Neural crest cell (in vitro differentiated cells): Measurements from ENCODE around the gene GDPGP1. TPM values are rescaled to one million over a fixed set of nuclear protein-coding genes. Genes with fewer than 3 reads are reported as not detected.
A peak's percentile ranks its signal among the peaks of the same experiment; 100 is the strongest.

ENCODE experiments used
- DNase-seq: peaks from one replicate; pipeline ENCODE4 v3.0.0; 2021; ENCODE audit warnings: low read depth, mixed read lengths, low spot score
- H3K27ac Mint-ChIP-seq: one replicate; pipeline ENCODE4 v1.8.0; 2021; ENCODE audit warnings: mild to moderate bottlenecking, mixed read lengths; ENCODE audit not compliant: unreplicated experiment
- H3K27me3 Mint-ChIP-seq: 2 replicates; pipeline ENCODE4 v1.8.0; 2021; ENCODE audit warnings: low read depth, mild to moderate bottlenecking, mixed read lengths
- H3K36me3 Mint-ChIP-seq: 2 replicates; pipeline ENCODE4 v1.8.0; 2021; ENCODE audit warnings: low read depth, mild to moderate bottlenecking, mixed read lengths
- H3K4me1 Mint-ChIP-seq: 2 replicates; pipeline ENCODE4 v1.8.0; 2021; ENCODE audit warnings: mixed read lengths
- H3K4me3 Mint-ChIP-seq: one replicate; pipeline ENCODE4 v1.8.0; 2021; ENCODE audit warnings: mild to moderate bottlenecking, mixed read lengths
- H3K9me3 Mint-ChIP-seq: 2 replicates; pipeline ENCODE4 v1.8.0; 2021; ENCODE audit warnings: mixed read lengths
- CTCF ChIP-seq: fragments of 200-600 bp; sonication (generic); conservative IDR thresholded peaks from 2 replicates; pipeline ENCODE4 v1.5.0; 2021; ENCODE audit warnings: antibody characterized with exemption, mild to moderate bottlenecking
- total RNA-seq: library from RNA; stranded (reverse); gene quantifications from 2 replicates; pipeline ENCODE4 v1.2.1, GENCODE V29; 2021

Gene GDPGP1
- total RNA-seq, 1 donor from 2014 or later = 7.0 TPM

- Mint-ChIP-seq H3K27me3 (no peaks in the 10 kb centered on the region), H3K36me3 (peaks cover 5% of the 10 kb centered on the region), H3K4me1 (no peaks in the 10 kb centered on the region), H3K27ac (no peak overlapping the region), H3K9me3 (no peaks in the 10 kb centered on the region), H3K4me3 (no peak overlapping the region)
- no peak for TF ChIP-seq CTCF
- DNase-seq = no peak
Observed at GRCh38 chr15:90225504-90226234, 8.3 kb upstream of the GDPGP1 start.

- no peaks in the 10 kb centered on the region for H3K9me3 Mint-ChIP-seq
- H3K4me1 Mint-ChIP-seq = no peaks in the 10 kb centered on the region
- H3K4me3 Mint-ChIP-seq = no peak overlapping the region
- no peak overlapping the region for H3K27ac Mint-ChIP-seq
- DNase-seq = no peak
- TF ChIP-seq CTCF = no peak
- H3K36me3 Mint-ChIP-seq = peaks cover 5% of the 10 kb centered on the region
- no peaks in the 10 kb centered on the region for H3K27me3 Mint-ChIP-seq
Observed at GRCh38 chr15:90227336-90227735, 6.7 kb upstream of the GDPGP1 start.

- Mint-ChIP-seq H3K4me1 (peaks cover 4% of the 10 kb centered on the region), H3K4me3 (no peak overlapping the region), H3K9me3 (no peaks in the 10 kb centered on the region), H3K27me3 (no peaks in the 10 kb centered on the region), H3K36me3 (peaks cover 5% of the 10 kb centered on the region), H3K27ac (no peak overlapping the region)
- no peak for DNase-seq
- TF ChIP-seq CTCF = no peak
Observed at GRCh38 chr15:90227816-90228772, 5.9 kb upstream of the GDPGP1 start.

GRCh38 chr15:90228960-90229359 lies 5.0 kb upstream of the GDPGP1 start:
- Mint-ChIP-seq H3K27me3 (no peaks in the 10 kb centered on the region), H3K4me3 (no peak overlapping the region), H3K36me3 (peaks cover 5% of the 10 kb centered on the region), H3K27ac (no peak overlapping the region), H3K9me3 (no peaks in the 10 kb centered on the region), H3K4me1 (peaks cover 5% of the 10 kb centered on the region)
- DNase-seq = no peak
- no peak for TF ChIP-seq CTCF

- H3K27ac Mint-ChIP-seq = no peak overlapping the region
- peak overlapping the region; percentile 31 for H3K4me3 Mint-ChIP-seq
- peaks cover 5% of the 10 kb centered on the region for H3K36me3 Mint-ChIP-seq
- TF ChIP-seq CTCF = no peak
- H3K27me3 Mint-ChIP-seq = no peaks in the 10 kb centered on the region
- H3K4me1 Mint-ChIP-seq = peaks cover 14% of the 10 kb centered on the region
- DNase-seq = no peak
- H3K9me3 Mint-ChIP-seq = no peaks in the 10 kb centered on the region
Observed at GRCh38 chr15:90230071-90230494, 3.9 kb upstream of the GDPGP1 start.
